B cell (primary cell): ENCODE data around the gene GLI3.

ENCODE experiments used
- EZH2 ChIP-seq: IDR thresholded peaks from 2 replicates; pipeline ENCODE4 v1.6.1; 2012; ENCODE audit warnings: borderline replicate concordance, low read depth, mild to moderate bottlenecking, moderate library complexity, low read length; ENCODE audit not compliant: insufficient read depth, poor library complexity, severe bottlenecking
- TF ChIP-seq, protein P1 (sequence below): fragments of 200-600 bp; IDR thresholded peaks from one replicate; pipeline ENCODE4 v1.8.0; 2022; ENCODE audit warnings: antibody characterized with exemption, mild to moderate bottlenecking

GRCh38 chr7:42285383-42285824, 48.4 kb upstream of the GLI3 start:
- TF ChIP-seq, protein P1, sequence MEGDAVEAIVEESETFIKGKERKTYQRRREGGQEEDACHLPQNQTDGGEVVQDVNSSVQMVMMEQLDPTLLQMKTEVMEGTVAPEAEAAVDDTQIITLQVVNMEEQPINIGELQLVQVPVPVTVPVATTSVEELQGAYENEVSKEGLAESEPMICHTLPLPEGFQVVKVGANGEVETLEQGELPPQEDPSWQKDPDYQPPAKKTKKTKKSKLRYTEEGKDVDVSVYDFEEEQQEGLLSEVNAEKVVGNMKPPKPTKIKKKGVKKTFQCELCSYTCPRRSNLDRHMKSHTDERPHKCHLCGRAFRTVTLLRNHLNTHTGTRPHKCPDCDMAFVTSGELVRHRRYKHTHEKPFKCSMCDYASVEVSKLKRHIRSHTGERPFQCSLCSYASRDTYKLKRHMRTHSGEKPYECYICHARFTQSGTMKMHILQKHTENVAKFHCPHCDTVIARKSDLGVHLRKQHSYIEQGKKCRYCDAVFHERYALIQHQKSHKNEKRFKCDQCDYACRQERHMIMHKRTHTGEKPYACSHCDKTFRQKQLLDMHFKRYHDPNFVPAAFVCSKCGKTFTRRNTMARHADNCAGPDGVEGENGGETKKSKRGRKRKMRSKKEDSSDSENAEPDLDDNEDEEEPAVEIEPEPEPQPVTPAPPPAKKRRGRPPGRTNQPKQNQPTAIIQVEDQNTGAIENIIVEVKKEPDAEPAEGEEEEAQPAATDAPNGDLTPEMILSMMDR, result no peak
- TF ChIP-seq EZH2, result no peak
